Astrocyte of the spinal cord (primary cell): ENCODE measurements around the gene TOMM20.

Experiments used
- DNase-seq: peaks from one replicate; pipeline ENCODE4 v3.0.0; 2011; ENCODE audit warnings: low read depth, low spot score
- H3K4me3 ChIP-seq: 2 replicates; pipeline ENCODE4 v1.5.1; 2011; ENCODE audit warnings: low read depth, mild to moderate bottlenecking, low read length, moderate library complexity
- in situ Hi-C: cut with HindIII; loops from 2 replicates; pipeline ENCODE4 v1.10.0; 2017; ENCODE audit warnings: low sequenced_read_pairs
- TF ChIP-seq, protein P1 (sequence below): IDR thresholded peaks from 2 replicates; pipeline ENCODE4 v1.5.1; 2012; ENCODE audit warnings: low read depth, mild to moderate bottlenecking, low read length, inconsistent platforms

TOMM20 gene

DNA sequence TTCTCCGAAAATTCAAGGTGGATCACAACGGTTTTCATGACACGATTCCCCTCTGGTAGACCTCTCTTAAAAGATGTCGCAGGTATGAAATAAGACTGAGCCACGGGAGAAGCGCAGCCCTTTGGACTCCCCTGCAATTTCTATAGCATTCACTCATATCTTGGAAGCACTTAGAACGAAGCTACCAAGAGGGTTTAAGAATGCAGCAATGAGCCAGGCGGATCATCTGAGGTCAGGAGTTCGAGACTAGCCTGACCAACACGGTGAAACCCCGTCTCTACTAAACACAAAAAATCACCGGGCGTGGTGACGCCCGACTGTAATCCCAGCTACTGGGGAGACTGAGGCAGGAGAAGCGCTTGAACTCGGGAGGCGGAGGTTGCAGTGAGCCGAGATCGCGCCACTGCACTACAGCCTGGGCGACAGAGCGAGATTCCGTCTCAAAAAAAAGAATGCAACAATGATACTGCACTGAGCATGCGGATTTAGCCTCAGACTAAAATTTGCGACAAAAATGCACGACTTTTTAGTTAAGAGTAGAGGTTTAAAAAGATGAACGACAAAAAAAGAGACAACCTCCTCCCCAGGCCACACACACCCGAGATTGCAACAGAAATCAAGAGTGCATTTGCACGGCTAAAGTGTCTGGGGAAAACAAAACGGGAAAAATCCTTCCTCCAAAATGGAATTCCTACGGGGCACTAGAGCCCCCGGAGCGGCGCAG is 743 bp downstream of the TOMM20 start:
- peak overlapping the region; percentile 94 for H3K4me3 ChIP-seq
- peak; percentile 10 for DNase-seq
- in situ Hi-C loops, result no loop called here
- TF ChIP-seq, protein P1, sequence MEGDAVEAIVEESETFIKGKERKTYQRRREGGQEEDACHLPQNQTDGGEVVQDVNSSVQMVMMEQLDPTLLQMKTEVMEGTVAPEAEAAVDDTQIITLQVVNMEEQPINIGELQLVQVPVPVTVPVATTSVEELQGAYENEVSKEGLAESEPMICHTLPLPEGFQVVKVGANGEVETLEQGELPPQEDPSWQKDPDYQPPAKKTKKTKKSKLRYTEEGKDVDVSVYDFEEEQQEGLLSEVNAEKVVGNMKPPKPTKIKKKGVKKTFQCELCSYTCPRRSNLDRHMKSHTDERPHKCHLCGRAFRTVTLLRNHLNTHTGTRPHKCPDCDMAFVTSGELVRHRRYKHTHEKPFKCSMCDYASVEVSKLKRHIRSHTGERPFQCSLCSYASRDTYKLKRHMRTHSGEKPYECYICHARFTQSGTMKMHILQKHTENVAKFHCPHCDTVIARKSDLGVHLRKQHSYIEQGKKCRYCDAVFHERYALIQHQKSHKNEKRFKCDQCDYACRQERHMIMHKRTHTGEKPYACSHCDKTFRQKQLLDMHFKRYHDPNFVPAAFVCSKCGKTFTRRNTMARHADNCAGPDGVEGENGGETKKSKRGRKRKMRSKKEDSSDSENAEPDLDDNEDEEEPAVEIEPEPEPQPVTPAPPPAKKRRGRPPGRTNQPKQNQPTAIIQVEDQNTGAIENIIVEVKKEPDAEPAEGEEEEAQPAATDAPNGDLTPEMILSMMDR, result no peak

DNA sequence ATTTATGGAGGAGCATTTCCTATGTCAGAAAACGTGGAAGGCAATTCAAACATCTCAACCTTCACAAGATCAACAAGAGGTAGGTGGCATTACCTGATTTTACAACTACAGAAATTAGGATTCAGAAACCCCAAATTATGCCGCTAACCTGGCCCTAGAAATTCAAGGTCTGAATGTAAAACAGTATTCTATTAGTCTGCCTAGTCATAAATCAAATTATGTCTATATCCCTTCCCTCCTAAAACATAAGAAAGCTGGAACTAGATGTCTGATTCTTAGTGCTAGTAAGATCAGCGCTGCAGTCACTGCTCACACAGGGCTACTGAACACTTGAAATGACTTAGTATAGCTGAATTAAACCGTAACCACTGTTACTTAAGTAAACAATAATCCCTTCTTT is 1.4 kb downstream of the TOMM20 start:
- TF ChIP-seq, protein P1, result no peak
- peak overlapping the region; percentile 94 for H3K4me3 ChIP-seq
- DNase-seq, result no peak
- in situ Hi-C loops, result no loop called here

DNA sequence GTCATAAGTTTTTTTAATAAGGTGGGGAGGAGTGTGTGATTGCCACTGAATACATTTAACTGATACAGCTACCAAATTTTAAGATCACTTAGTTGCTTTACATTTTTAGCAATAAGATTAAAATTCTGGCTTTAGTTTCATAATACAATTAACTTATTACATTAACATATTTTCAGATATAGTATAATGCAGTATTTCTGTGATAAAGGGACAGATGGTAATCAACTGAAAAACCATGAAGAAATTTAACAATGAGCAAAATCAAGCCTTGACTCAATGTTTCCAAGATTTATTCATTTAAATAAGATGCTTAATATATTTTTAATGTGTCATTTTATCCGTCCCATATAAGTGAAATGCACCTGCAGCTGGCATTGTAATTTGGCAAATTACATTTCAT is 4.0 kb downstream of the TOMM20 start:
- DNase-seq, result no peak
- no peak overlapping the region for H3K4me3 ChIP-seq
- in situ Hi-C loops, result no loop called here
- TF ChIP-seq, protein P1, result no peak

DNA sequence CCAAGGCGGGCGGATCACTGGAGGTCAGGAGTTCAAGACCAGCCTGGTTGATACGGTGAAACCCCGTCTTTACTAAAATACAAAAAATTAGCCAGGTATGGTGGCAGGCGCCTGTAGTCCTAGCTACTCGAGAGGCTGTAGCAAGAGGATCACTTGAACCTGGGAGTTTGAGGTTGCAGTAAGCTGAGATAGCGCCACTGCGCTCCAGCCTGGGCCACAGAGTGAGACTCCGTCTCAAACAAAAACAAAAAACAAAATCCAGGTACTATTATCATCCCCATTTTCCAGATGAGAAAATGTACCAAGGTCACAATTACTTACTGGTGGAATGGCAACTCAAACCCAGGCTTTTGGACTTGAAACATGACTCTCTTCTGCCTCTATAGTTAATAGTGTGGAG is 4.5 kb downstream of the TOMM20 start:
- no peak for DNase-seq
- TF ChIP-seq, protein P1, result no peak
- no peak overlapping the region for H3K4me3 ChIP-seq
- in situ Hi-C loops, result no loop called here

DNA sequence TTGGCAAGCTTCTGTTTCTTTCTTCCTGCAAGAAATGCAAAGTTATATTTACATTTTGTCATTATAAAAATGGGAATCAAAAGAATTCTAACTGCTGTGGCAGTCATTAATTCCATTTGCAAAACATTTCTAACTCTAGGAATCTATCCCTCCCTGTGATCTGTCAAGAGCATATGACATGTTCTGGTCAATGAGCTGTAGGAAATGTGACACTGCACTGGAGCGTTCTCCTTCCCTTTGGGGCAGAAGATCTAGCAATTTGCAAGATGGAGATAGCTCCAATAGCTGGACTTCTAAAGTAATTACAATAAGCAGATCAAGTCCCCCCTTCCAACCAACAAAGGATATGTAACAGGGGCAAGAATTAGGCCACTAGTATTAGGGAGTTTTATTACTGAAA is 6.3 kb downstream of the TOMM20 start:
- in situ Hi-C loops, result no loop called here
- TF ChIP-seq, protein P1, result no peak
- no peak overlapping the region for H3K4me3 ChIP-seq
- DNase-seq, result no peak

DNA sequence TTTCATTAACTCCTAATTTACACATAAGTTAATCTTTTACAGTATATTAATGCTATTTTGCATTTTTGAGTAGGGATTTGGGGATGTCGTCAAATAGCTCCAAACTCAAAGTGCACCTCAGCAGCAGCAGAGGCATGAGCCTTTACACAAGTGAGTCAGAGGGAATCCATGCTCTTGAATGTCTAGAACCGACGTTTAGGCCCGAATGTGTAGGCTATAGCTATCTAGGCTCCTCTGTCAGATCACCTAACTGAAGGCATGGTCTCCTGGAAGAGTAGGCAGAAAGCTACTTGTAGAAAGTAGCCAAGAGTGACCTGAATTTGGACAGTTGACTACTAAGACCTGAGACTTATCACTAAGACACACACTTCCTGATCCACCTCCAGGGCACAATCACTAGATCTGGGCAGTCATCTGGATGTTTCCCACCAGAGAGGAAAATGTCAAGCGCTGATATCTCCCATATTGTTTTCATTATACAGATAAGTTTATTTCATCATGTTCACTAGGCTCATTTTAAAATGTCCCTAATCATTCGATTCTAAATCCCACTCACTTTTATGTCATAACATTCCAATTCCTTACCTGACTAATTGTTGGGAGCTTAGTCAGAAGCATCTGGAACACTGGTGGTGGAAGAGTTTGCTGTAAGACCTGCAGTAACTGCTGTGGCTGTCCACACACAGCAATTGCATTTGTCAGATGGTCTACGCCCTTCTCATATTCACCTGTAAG is 15.3 kb downstream of the TOMM20 start:
- no peak overlapping the region for H3K4me3 ChIP-seq
- TF ChIP-seq, protein P1, result no peak
- DNase-seq, result no peak
- in situ Hi-C loops, result no loop called here
